HepG2 (cell line): ENCODE measurements around the gene TMEM14C. TPM values are rescaled to one million over a fixed set of nuclear protein-coding genes. Genes with fewer than 3 reads are reported as not detected.

Experiments used
- ASH2L ChIP-seq: fragments of 300-600, 200-600 bp; sonication (generic); IDR thresholded peaks from 2 replicates; pipeline ENCODE4 v1.7.0; 2017; ENCODE audit warnings: low read depth, mild to moderate bottlenecking, moderate library complexity, mixed read lengths, low read length; ENCODE audit not compliant: insufficient read length
- BCL6 ChIP-seq: IDR thresholded peaks from 2 replicates; pipeline ENCODE4 v1.6.1; 2016; ENCODE audit warnings: missing genetic modification reagents, missing compliant biosample characterization
- DMAP1 ChIP-seq: IDR thresholded peaks from 2 replicates; pipeline ENCODE4 v1.6.1; 2016
- HES4 ChIP-seq: sonication (generic); formaldehyde crosslinking; IDR thresholded peaks from 2 replicates; pipeline ENCODE4 v1.9.0; 2021; ENCODE audit warnings: mild to moderate bottlenecking, missing genetic modification reagents, borderline replicate concordance
- HOXA3 ChIP-seq: sonication (generic); formaldehyde crosslinking; IDR thresholded peaks from 2 replicates; pipeline ENCODE4 v1.5.0; 2020; ENCODE audit warnings: missing genetic modification reagents
- HOXA9 ChIP-seq: sonication (generic); formaldehyde crosslinking; IDR thresholded peaks from 2 replicates; pipeline ENCODE4 v1.8.1; 2022; ENCODE audit warnings: missing genetic modification reagents, mild to moderate bottlenecking, moderate library complexity, borderline replicate concordance
- KDM6A ChIP-seq: IDR thresholded peaks from 2 replicates; pipeline ENCODE4 v1.6.1; 2016; ENCODE audit warnings: low read depth
- REXO4 ChIP-seq: sonication (generic); formaldehyde crosslinking; IDR thresholded peaks from 2 replicates; pipeline ENCODE4 v1.8.0; 2022; ENCODE audit warnings: missing genetic modification reagents, mild to moderate bottlenecking, borderline replicate concordance
- RXRA ChIP-seq: sonication (generic); formaldehyde crosslinking; IDR thresholded peaks from 2 replicates; pipeline ENCODE4 v1.5.1; 2020; ENCODE audit warnings: missing genetic modification reagents
- SP5 ChIP-seq: IDR thresholded peaks from 2 replicates; pipeline ENCODE4 v1.6.1; 2016; ENCODE audit warnings: low read depth, borderline replicate concordance
- TOPORS ChIP-seq: sonication (generic); formaldehyde crosslinking; IDR thresholded peaks from 2 replicates; pipeline ENCODE4 v1.8.0; 2023; ENCODE audit warnings: mild to moderate bottlenecking, missing genetic modification reagents
- ZNF333 ChIP-seq: sonication (generic); formaldehyde crosslinking; IDR thresholded peaks from 2 replicates; pipeline ENCODE4 v1.4.0; 2020; ENCODE audit warnings: mild to moderate bottlenecking, missing genetic modification reagents, borderline replicate concordance
- ZNF552 ChIP-seq: sonication (generic); formaldehyde crosslinking; IDR thresholded peaks from 2 replicates; pipeline ENCODE4 v1.9.0; 2022; ENCODE audit warnings: missing genetic modification reagents, mild to moderate bottlenecking, borderline replicate concordance
- ZNF563 ChIP-seq: sonication (generic); formaldehyde crosslinking; IDR thresholded peaks from 2 replicates; pipeline ENCODE4 v1.8.0; 2022; ENCODE audit warnings: mild to moderate bottlenecking, moderate library complexity, missing genetic modification reagents
- ZNF776 ChIP-seq: sonication (generic); formaldehyde crosslinking; IDR thresholded peaks from 2 replicates; pipeline ENCODE4 v1.4.0; 2020; ENCODE audit warnings: mild to moderate bottlenecking, missing genetic modification reagents
- ZNF879 ChIP-seq: sonication (generic); formaldehyde crosslinking; IDR thresholded peaks from 2 replicates; pipeline ENCODE4 v1.8.1; 2023; ENCODE audit warnings: missing genetic modification reagents
- polyA plus RNA-seq, 8 experiments: library from polyadenylated mRNA; depleted of rRNA in 3 of 8; stranded (reverse) in 7 of 8; unstranded in 1 of 8; fragments of >200 nt; fragmentation: Illumina TruSeq in 4 of 8; extraction: Trizol in 4 of 8; gene quantifications; 2 replicates each; pipeline versions ENCODE4 v1.2.1 to v1.2.3, GENCODE V29; 2011 to 2016; ENCODE audit warnings: low read depth in 4 of 8, missing spikeins in 1 of 8, mixed read lengths in 1 of 8; ENCODE audit not compliant: insufficient read depth in 1 of 8
- total RNA-seq, 5 experiments: library from RNA; depleted of rRNA; stranded (reverse); fragments of >200 nt; fragmentation: Illumina TruSeq; extraction: Trizol; gene quantifications; 2 replicates each; pipeline ENCODE4 v1.2.3, GENCODE V29; 2016; ENCODE audit warnings: low read depth in 1 of 5
- TF ChIP-seq, protein P1 (sequence below): sonication (generic); formaldehyde crosslinking; IDR thresholded peaks from 2 replicates; pipeline ENCODE4 v1.8.1; 2023; ENCODE audit warnings: mild to moderate bottlenecking, missing genetic modification reagents
- TF ChIP-seq, protein P2 (sequence below): sonication (generic); formaldehyde crosslinking; IDR thresholded peaks from 2 replicates; pipeline ENCODE4 v1.4.0; 2020; ENCODE audit warnings: low read depth, mild to moderate bottlenecking, missing genetic modification reagents
- TF ChIP-seq, protein P3 (sequence below): sonication (generic); formaldehyde crosslinking; IDR thresholded peaks from 2 replicates; pipeline ENCODE4 v1.9.0; 2022; ENCODE audit warnings: low read depth, missing genetic modification reagents
- TF ChIP-seq, protein P4 (sequence below): sonication (generic); formaldehyde crosslinking; IDR thresholded peaks from 2 replicates; pipeline ENCODE4 v1.4.0; 2020; ENCODE audit warnings: mild to moderate bottlenecking, missing genetic modification reagents
- TF ChIP-seq, protein P5 (sequence below): sonication (generic); formaldehyde crosslinking; IDR thresholded peaks from 2 replicates; pipeline ENCODE4 v1.5.0; 2020; ENCODE audit warnings: mild to moderate bottlenecking, missing genetic modification reagents

The TMEM14C gene
- total and polyA plus RNA-seq, 2 of the 13 experiments (the other 11 are each of a cell fraction or from before 2014, with no cell fraction given) = 184 TPM

DNA sequence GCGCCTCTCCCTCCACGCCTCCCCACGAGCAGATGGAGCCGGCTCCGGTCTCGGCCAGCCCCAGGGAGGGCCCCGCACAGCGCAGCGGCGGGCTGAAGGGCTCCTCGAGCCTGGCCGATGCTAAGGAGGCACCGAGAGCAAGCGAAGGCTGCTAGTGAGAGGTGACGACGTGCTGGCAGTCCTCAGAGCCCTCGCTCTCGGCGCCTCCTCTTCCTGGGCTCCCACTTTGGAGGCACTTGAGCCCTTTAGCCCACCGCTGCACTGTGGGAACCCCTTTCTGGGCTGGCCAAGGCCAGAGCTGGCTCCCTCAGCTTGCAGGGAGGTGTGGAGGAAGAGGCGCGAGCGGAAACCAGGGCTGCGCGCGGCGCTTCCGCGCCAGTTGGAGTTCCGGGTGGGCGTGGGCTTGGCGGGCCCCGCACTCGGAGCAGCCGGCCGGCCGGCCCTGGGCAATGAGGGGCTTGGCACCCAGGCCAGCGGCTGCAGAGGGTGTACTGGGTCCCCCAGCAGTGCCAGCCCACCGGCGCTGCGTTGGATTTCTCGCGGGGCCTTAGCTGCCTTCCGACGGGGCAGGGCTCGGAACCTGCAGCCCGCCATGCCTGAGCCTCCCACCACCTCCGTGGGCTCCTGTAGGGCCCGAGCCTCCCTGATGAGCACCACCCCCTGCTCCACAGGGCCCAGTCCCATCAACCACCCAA is 2.5 kb upstream of the TMEM14C start (continued):
- TF ChIP-seq, protein P1, sequence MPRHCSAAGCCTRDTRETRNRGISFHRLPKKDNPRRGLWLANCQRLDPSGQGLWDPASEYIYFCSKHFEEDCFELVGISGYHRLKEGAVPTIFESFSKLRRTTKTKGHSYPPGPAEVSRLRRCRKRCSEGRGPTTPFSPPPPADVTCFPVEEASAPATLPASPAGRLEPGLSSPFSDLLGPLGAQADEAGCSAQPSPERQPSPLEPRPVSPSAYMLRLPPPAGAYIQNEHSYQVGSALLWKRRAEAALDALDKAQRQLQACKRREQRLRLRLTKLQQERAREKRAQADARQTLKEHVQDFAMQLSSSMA (CRISPR knock-in tag) = peak; percentile 89; the same call in 1 of the 2 replicates
- TF ChIP-seq HOXA3 (CRISPR knock-in tag) (no peak; the same call in 1 of the 2 replicates), SP5 (CRISPR knock-in tag) (no peak), ZNF879 (CRISPR knock-in tag) (peak; percentile 82), RXRA (CRISPR knock-in tag) (peak; percentile 3; the same call in 1 of the 2 replicates), ZNF776 (CRISPR knock-in tag) (no peak; the same call in 1 of the 2 replicates), REXO4 (CRISPR knock-in tag) (no peak), BCL6 (CRISPR knock-in tag) (peak; percentile 1; the same call in 1 of the 2 replicates), TOPORS (CRISPR knock-in tag) (no peak), ZNF333 (CRISPR knock-in tag) (0 out of 2 replicates have a peak, but pooled peaks have one; percentile 66), KDM6A (CRISPR knock-in tag) (no peak), ZNF563 (0 out of 2 replicates have a peak, but pooled peaks have one; percentile 42), DMAP1 (CRISPR knock-in tag) (peak; percentile 70; the same call in 1 of the 2 replicates), HOXA9 (CRISPR knock-in tag) (0 out of 2 replicates have a peak, but pooled peaks have one; percentile 59), HES4 (CRISPR knock-in tag) (peak; percentile 87), ASH2L (no peak), ZNF552 (no peak)
- TF ChIP-seq, protein P2, sequence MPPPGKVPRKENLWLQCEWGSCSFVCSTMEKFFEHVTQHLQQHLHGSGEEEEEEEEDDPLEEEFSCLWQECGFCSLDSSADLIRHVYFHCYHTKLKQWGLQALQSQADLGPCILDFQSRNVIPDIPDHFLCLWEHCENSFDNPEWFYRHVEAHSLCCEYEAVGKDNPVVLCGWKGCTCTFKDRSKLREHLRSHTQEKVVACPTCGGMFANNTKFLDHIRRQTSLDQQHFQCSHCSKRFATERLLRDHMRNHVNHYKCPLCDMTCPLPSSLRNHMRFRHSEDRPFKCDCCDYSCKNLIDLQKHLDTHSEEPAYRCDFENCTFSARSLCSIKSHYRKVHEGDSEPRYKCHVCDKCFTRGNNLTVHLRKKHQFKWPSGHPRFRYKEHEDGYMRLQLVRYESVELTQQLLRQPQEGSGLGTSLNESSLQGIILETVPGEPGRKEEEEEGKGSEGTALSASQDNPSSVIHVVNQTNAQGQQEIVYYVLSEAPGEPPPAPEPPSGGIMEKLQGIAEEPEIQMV = no peak
- TF ChIP-seq, protein P3, sequence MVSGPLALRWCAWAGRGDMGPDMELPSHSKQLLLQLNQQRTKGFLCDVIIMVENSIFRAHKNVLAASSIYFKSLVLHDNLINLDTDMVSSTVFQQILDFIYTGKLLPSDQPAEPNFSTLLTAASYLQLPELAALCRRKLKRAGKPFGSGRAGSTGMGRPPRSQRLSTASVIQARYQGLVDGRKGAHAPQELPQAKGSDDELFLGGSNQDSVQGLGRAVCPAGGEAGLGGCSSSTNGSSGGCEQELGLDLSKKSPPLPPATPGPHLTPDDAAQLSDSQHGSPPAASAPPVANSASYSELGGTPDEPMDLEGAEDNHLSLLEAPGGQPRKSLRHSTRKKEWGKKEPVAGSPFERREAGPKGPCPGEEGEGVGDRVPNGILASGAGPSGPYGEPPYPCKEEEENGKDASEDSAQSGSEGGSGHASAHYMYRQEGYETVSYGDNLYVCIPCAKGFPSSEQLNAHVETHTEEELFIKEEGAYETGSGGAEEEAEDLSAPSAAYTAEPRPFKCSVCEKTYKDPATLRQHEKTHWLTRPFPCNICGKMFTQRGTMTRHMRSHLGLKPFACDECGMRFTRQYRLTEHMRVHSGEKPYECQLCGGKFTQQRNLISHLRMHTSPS (CRISPR knock-in tag) = peak; percentile 41; the same call in 1 of the 2 replicates
- TF ChIP-seq, protein P4, sequence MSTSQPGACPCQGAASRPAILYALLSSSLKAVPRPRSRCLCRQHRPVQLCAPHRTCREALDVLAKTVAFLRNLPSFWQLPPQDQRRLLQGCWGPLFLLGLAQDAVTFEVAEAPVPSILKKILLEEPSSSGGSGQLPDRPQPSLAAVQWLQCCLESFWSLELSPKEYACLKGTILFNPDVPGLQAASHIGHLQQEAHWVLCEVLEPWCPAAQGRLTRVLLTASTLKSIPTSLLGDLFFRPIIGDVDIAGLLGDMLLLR (CRISPR knock-in tag) = no peak; the same call in 1 of the 2 replicates
- TF ChIP-seq, protein P5, sequence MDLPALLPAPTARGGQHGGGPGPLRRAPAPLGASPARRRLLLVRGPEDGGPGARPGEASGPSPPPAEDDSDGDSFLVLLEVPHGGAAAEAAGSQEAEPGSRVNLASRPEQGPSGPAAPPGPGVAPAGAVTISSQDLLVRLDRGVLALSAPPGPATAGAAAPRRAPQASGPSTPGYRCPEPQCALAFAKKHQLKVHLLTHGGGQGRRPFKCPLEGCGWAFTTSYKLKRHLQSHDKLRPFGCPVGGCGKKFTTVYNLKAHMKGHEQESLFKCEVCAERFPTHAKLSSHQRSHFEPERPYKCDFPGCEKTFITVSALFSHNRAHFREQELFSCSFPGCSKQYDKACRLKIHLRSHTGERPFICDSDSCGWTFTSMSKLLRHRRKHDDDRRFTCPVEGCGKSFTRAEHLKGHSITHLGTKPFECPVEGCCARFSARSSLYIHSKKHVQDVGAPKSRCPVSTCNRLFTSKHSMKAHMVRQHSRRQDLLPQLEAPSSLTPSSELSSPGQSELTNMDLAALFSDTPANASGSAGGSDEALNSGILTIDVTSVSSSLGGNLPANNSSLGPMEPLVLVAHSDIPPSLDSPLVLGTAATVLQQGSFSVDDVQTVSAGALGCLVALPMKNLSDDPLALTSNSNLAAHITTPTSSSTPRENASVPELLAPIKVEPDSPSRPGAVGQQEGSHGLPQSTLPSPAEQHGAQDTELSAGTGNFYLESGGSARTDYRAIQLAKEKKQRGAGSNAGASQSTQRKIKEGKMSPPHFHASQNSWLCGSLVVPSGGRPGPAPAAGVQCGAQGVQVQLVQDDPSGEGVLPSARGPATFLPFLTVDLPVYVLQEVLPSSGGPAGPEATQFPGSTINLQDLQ (CRISPR knock-in tag) = no peak
